Psoas muscle (tissue), 8 donors: ENCODE data around the gene CBR1. TPM values are rescaled to one million over a fixed set of nuclear protein-coding genes. Genes with fewer than 3 reads are reported as not detected.

Experiments
- ATAC-seq, 4 donors: fragments of 200-7000 bp; cut with Tn5 transposase; one replicate each; pipeline ENCODE4 v1.9.1; 2020; ENCODE audit warnings: moderate library complexity in 3 of 4, mild to moderate bottlenecking in 2 of 4
- DNase-seq, 2 donors: peaks; one replicate each; pipeline ENCODE4 v3.0.0-alpha.2; 2020
- H3K27ac ChIP-seq: fragments of 200-600 bp; one replicate; pipeline ENCODE4 v1.8.0; 2022
- H3K27me3 ChIP-seq, 3 donors: fragments of 200-600 bp in 1 of 3; one replicate each; pipeline versions ENCODE4 v1.6.1 to v1.8.0; 2013 to 2022; ENCODE audit warnings: low read length in 2 of 3, mild to moderate bottlenecking in 2 of 3, moderate library complexity in 1 of 3; ENCODE audit not compliant: insufficient read depth in 3 of 3
- H3K36me3 ChIP-seq, 2 donors: fragments of 200-600 bp in 1 of 2; one replicate each; pipeline versions ENCODE4 v1.6.1 to v1.8.0; 2013 to 2022; ENCODE audit warnings: low read depth in 1 of 2, mild to moderate bottlenecking in 1 of 2, moderate library complexity in 1 of 2; ENCODE audit not compliant: insufficient read depth in 1 of 2
- H3K4me1 ChIP-seq: fragments of 200-600 bp; one replicate; pipeline ENCODE4 v1.8.0; 2022
- H3K4me3 ChIP-seq: fragments of 200-600 bp; one replicate; pipeline ENCODE4 v1.8.0; 2022; ENCODE audit warnings: mild to moderate bottlenecking
- H3K9me3 ChIP-seq: fragments of 200-600 bp; one replicate; pipeline ENCODE4 v1.8.0; 2022
- CTCF ChIP-seq: fragments of 200-600 bp; IDR thresholded peaks from one replicate; pipeline ENCODE4 v1.8.0; 2022; ENCODE audit warnings: antibody characterized with exemption
- WGBS, 3 donors: extraction: QIAGEN DNeasy Blood & Tissue Kit; methylation state at CpG; one replicate each; pipeline versions ENCODE4 v1.1.6 to v1.1.7; 2013; 5-methylcytosine and 5-hydroxymethylcytosine counted together
- intact Hi-C, 2 donors: fragments of 100-400 bp; cut with DNase I; formaldehyde crosslinking; loops; one replicate each; pipeline versions ENCODE4 v1.11.0 to v1.14.2; 2022
- polyA plus RNA-seq, 3 donors: library from polyadenylated mRNA; stranded (reverse); fragments of 200-250 nt; gene quantifications; one replicate each; pipeline ENCODE4 v1.2.3, GENCODE V29; 2013
- total RNA-seq, 4 donors: library from RNA; stranded (reverse); fragmentation: NEBNext Ultra II Directional in 2 of 4; extraction: Animal tissue kit (Norgen Biotek cat#: 25700) in 2 of 4; gene quantifications; one replicate each; pipeline versions ENCODE4 v1.2.1 to v1.2.4, GENCODE V29; 2021 to 2023
- donor health status: healthy with polysubstance abuse.
- donor health status: DM: no; HTN: no; CAD: no; lungs with moderate emphysema.
- donor health status: Bipolar disorder and iron deficiency.
- donor health status: healthy.
- donor health status: DM: yes; HTN: yes; CAD: no.
- donor health status: DM: no; HTN: no; CAD: no.
- donor health status: DM: no; HTN: no; CAD: no.
- donor health status: DM: yes; HTN: yes; CAD: no.

CBR1 gene
- total and polyA plus RNA-seq, 7 donors, result 15.2 to 94.0 (median 45.9) TPM

DNA sequence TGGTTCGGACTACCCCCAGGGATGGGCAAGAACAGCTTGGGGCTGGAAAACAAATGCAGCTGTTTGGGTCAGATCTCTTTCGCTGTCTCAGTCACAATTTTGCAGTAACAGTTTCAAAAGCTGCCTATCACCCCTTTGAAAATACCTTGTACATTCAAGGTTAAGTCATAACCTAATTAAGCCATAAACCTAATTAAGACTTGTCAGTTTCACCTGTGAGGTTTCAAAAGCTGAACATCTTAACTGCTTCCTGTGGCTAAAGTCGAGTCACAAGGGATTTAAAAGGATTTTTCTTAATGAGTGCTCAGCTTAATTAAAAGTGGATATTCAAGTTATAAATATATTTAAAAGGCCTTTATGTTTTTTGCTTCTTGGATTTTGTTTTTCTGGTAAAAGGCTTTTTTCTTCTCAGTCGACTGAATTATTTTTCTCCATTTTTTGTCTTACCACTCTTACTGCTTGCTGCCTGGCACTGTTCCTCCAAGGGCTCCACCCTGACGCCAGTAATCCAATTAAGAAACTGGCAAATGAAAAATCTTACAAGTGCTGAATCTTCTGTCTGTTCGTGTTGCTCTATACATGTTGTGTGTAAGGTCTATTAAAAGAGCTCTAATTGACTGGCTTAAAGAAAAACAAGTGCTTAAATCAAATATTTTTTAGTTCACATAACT is 31.3 kb downstream of the CBR1 start:
- no peak overlapping the region for H3K4me3 ChIP-seq
- H3K27ac ChIP-seq, result no peak overlapping the region
- intact Hi-C loops, result loop anchor here (5.0 to 10.0 kb wide), 2 partner anchors 39 to 66 kb away; partner anchors contain the start of gene SETD4 (in 1 of the 2)
- DNase-seq (no peak), ATAC-seq (no peak)
- TF ChIP-seq CTCF, result no peak
- no peaks in the 10 kb centered on the region for H3K9me3 ChIP-seq
- H3K36me3 ChIP-seq, result no peaks in the 10 kb centered on the region
- no peaks in the 10 kb centered on the region for H3K4me1 ChIP-seq
- 66 to 73% (median 72%) methylated on average over 6 of the region's 6 CpGs for WGBS, 3 donors
- no peaks in the 10 kb centered on the region for H3K27me3 ChIP-seq

GRCh38 chr21:36103434-36103833 is 33.6 kb downstream of the CBR1 start:
- no peaks in the 10 kb centered on the region for H3K27me3 ChIP-seq
- H3K4me3 ChIP-seq, result no peak overlapping the region
- no peak overlapping the region for H3K27ac ChIP-seq
- intact Hi-C loops, result loop anchor here (5.0 to 10.0 kb wide), 2 partner anchors 41 to 69 kb away; partner anchors contain the start of gene SETD4 (in 1 of the 2)
- H3K36me3 ChIP-seq, result no peaks in the 10 kb centered on the region
- no peak for TF ChIP-seq CTCF
- H3K4me1 ChIP-seq, result no peaks in the 10 kb centered on the region
- DNase-seq (no peak), ATAC-seq (no peak)
- no peaks in the 10 kb centered on the region for H3K9me3 ChIP-seq

- 27 to 36% (median 28%) methylated on average over 29 of the region's 29 CpGs for WGBS, 3 donors
- Histone ChIP-seq H3K4me1 (no peaks in the 10 kb centered on the region), H3K27ac (no peak overlapping the region), H3K9me3 (no peaks in the 10 kb centered on the region), H3K27me3 (no peaks in the 10 kb centered on the region), H3K36me3 (no peaks in the 10 kb centered on the region), H3K4me3 (peak overlapping the region; percentile 38)
- DNase-seq (peak; percentile 60 to 72), ATAC-seq (peak; percentile 47 to 87 (median 82))
- intact Hi-C loops, result loop anchor here (5.0 to 10.0 kb wide), 2 partner anchors 42 to 70 kb away; partner anchors contain the start of gene SETD4 (in 1 of the 2)
- TF ChIP-seq CTCF, result peak; percentile 48
Measured at GRCh38 chr21:36104317-36105300, 34.8 kb downstream of the CBR1 start.

- Histone ChIP-seq H3K4me1 (no peaks in the 10 kb centered on the region), H3K36me3 (no peaks in the 10 kb centered on the region), H3K4me3 (no peak overlapping the region), H3K9me3 (no peaks in the 10 kb centered on the region), H3K27ac (no peak overlapping the region), H3K27me3 (no peaks in the 10 kb centered on the region)
- ATAC-seq (no peak), DNase-seq (no peak)
- no peak for TF ChIP-seq CTCF
- 74 to 81% (median 75%) methylated on average over 4 of the region's 4 CpGs for WGBS, 3 donors
- intact Hi-C loops, result loop anchor here in 1 of 2 donors (10.0 kb wide), 1 partner anchor 71 kb away; no protein-coding TSS in a partner anchor
Measured at GRCh38 chr21:36105327-36105842, 35.6 kb downstream of the CBR1 start.
